Fibroblast of mammary gland (primary cell): Measurements from ENCODE around the gene UNC45B.
A peak's percentile ranks its signal among the peaks of the same experiment; 100 is the strongest.
"Not testable (repeated sequence)": the region's sequence is repeated elsewhere in the genome, so short reads cannot be mapped to it uniquely, and the experiment has no call there.

Experiments used
- DNase-seq: peaks from one replicate; pipeline ENCODE4 v3.0.0-alpha.2; 2010; ENCODE audit warnings: low read depth
- H3K4me3 ChIP-seq: 2 replicates; pipeline ENCODE4 v1.5.1; 2011; ENCODE audit warnings: low read depth, mild to moderate bottlenecking, low read length, moderate library complexity; ENCODE audit not compliant: control insufficient read depth
- TF ChIP-seq, protein P1 (sequence below): conservative IDR thresholded peaks from 2 replicates; pipeline ENCODE4 v1.5.1; 2011; ENCODE audit warnings: low read depth, low read length, inconsistent platforms; ENCODE audit not compliant: control insufficient read depth, insufficient read depth

UNC45B gene

DNA sequence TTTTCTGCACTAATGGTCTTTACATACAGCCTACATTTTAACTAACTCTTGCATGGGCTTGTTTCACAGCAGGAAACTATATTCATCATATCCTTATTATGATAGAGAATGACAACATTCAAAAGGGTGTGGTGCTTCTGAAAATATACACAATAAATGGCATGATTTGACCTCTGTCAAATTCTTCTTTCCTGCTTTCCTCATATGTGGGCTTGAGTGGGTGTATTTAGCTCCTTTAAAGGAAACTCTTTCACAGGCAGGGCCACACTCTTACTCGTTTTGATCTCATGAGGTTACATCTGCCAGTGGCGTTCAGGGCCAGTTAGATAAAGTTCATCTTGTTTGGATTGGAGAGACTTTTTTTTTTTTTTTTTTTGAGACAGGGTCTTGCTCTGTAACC, 40.5 kb downstream of the UNC45B start:
- H3K4me3 ChIP-seq, result no peak overlapping the region
- DNase-seq, result no peak
- TF ChIP-seq, protein P1, sequence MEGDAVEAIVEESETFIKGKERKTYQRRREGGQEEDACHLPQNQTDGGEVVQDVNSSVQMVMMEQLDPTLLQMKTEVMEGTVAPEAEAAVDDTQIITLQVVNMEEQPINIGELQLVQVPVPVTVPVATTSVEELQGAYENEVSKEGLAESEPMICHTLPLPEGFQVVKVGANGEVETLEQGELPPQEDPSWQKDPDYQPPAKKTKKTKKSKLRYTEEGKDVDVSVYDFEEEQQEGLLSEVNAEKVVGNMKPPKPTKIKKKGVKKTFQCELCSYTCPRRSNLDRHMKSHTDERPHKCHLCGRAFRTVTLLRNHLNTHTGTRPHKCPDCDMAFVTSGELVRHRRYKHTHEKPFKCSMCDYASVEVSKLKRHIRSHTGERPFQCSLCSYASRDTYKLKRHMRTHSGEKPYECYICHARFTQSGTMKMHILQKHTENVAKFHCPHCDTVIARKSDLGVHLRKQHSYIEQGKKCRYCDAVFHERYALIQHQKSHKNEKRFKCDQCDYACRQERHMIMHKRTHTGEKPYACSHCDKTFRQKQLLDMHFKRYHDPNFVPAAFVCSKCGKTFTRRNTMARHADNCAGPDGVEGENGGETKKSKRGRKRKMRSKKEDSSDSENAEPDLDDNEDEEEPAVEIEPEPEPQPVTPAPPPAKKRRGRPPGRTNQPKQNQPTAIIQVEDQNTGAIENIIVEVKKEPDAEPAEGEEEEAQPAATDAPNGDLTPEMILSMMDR, result no peak

DNA sequence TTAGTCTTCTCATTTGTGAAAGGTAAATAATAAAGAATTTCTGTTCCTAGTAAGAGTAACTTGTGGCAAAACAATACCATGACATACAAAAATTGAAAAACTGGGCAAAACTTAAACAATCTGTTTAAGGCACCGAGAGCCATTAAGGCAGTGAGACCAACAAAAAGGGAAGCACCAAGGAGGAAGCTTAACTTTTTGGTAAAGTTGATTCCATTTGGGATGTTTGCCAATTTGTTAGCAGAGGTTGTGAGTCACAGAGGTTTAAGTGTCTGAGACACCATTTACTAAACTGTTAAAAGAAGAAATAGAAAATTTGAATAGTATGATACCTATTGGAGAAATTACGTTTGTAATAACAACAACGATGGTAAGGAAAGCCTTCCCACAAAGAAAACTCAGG, 41.7 kb downstream of the UNC45B start:
- TF ChIP-seq, protein P1, result no peak
- peak; percentile 45 for DNase-seq
- no peak overlapping the region for H3K4me3 ChIP-seq

DNA sequence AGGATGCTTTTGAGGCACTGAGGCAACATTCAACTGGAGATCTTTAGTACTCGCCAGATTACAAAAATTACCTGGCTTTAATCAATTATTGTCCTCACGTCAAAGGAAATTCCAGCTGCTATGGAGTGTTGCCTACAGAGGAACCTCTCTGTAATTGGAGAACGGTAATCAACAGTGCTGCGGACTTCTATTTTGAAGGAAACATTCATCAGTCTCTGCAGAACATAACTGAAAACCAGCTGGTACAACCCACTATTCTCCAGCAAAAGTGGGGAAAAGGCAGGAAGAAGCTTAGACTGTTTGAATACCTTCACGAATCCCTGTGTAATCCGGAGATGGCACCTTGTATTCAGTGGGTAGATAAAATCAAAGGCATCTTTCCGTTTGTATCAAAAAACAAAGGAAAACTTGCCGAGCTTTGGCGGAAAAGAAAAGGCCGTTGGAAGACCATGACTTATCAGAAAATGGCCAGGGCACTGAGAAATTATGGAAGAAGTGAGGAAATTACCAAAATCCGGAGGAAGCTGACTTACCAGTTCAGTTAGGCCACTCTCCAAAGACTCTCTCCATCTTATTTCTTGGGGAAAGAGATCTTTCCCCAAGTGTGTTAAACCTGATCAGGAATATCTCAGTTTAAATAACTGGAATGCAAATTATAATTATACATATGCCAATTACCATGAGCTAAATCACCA, 43.5 kb downstream of the UNC45B start:
- DNase-seq, result no peak
- TF ChIP-seq, protein P1, result no peak
- H3K4me3 ChIP-seq, result no peak overlapping the region

DNA sequence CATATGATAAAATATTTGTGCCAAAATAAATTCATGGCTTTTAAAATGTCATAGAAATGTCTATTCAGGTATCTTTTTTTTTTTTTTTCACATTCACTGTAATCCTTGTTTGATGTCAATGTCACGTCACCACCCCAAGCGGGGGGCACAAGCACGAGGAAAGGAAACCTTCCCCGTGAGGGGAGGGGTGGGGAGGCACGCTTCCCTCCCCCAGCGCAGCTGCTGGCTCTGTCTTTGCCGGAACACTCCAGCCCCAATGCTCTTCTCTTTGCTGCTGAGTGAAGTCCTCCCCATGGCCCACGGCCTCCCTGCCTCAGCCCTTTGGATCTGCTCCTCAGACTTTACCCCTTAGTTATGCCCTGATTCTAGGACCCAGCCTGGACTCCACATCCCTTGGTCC, 45.1 kb downstream of the UNC45B start:
- H3K4me3 ChIP-seq, result no peak overlapping the region
- TF ChIP-seq, protein P1, result no peak
- no peak for DNase-seq

DNA sequence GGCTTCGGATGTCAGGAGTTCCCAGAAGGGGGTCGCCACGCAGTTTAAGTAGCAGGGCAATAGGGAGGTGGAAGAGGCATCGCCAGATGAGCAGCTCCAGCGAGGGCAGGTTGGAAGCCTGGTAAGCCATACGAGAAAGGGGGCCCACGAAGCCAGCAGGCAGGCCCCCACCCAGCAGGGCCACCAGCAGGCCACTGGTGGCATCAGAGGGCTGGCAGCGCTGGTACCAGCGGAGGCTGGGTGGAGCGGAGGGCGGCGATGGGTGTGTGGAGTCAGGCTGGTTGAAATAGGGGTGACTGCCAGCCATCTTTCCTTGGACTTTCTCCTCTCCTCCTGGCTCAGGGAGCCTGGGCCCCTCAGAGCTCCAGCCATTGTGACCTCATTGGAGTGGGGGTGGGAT, 46.4 kb downstream of the UNC45B start, which contains the start of gene SLC35G3:
TSS of gene SLC35G3 (minus strand) at position 393 of the 400 bp plus-strand sequence. CDS start at position 307, 86 bp downstream.
- not testable (repeated sequence) for H3K4me3 ChIP-seq, DNase-seq

DNA sequence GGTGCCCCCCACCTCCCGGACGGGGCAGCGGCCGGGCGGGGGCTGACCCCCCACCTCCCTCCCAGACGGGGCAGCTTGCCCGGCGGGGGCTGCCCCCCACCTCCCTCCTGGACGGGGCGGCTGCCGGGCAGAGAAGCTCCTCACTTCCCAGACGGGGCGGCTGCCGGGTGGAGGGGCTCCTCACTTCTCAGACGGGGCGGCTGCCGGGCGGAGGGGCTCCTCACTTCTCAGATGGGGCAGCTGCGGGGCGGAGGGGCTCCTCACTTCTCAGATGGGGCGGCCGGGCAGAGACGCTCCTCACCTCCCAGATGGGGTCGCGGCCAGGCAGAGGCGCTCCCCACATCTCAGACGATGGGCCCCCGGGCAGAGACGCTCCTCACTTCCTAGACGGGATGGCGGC, 47.4 kb downstream of the UNC45B start:
- H3K4me3 ChIP-seq, DNase-seq: not testable (repeated sequence)

DNA sequence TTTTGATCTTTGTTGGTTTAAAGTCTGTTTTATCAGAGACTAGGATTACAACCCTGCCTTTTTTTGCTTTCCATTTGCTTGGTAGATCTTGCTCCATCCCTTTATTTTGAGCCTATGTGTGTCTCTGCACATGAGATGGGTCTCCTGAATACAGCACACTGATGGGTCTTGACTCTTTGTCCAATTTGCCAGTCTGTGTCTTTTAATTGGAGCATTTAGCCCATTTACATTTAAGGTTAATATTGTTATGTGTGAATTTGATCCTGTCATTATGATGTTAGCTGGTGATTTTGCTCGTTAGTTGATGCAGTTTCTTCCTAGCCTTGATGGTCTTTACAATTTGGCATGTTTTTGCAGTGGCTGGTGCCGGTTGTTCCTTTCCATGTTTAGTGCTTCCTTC, 55.0 kb downstream of the UNC45B start:
- H3K4me3 ChIP-seq, DNase-seq: not testable (repeated sequence)

DNA sequence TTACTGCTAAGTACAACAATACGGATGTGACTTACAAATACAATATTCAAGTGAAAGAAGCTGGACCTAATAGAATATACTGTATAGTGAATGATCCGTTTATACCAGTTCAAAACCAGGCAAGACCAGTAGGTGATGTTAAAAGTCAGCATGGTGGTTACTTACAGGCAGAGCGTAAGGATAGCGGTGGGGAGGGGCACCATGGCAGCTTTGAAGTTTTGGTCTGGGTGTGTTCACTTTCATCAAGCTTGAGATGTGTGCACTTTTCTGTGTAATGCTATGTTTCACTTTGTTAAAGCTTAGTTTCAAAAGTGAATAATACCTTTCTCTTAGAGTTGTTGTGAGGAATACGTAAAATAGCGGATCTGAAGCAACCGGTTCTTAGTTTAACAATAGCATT, 63.1 kb downstream of the UNC45B start:
- no peak overlapping the region for H3K4me3 ChIP-seq
- TF ChIP-seq, protein P1, result no peak
- no peak for DNase-seq
